ENCODE data around the gene CLCN3.

The CLCN3 gene

DNA sequence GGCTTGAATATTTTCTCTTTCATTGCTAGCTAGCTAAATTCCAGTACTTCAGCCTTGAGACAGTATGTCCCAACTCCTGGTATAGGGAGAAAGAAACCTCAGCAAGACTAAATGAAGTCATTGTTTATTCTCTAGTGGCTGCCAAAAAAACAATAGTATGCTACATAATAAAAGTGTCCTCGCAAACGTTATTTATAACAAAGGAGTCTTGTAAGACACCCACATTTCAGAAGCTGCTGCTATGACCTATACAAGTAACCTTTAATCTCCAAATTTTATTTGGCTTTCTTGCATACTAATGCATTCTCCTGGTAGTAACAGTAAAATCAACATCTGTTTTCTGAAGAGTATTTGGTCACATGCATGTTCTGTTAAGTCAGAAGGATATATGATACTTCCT is 36.8 kb upstream of the CLCN3 start:
- no peaks in the 10 kb centered on the region for H4K20me1 ChIP-seq (ENCODE audit: insufficient read depth, low read length, poor library complexity, severe bottlenecking)
- H3K9me3 ChIP-seq (ENCODE audit: insufficient read depth, low read depth, low read length) = no peaks in the 10 kb centered on the region
- H3K79me2 ChIP-seq (ENCODE audit: insufficient read depth, low read length) = no peaks in the 10 kb centered on the region
- H3K4me1 ChIP-seq (ENCODE audit: insufficient read depth, low read length, poor library complexity, severe bottlenecking) = no peaks in the 10 kb centered on the region
- no peak overlapping the region for H2AFZ ChIP-seq (ENCODE audit: low read length)
- no peaks in the 10 kb centered on the region for H3F3A ChIP-seq (ENCODE audit: low read depth)
- no peak overlapping the region for H3K9ac ChIP-seq (ENCODE audit: low read depth, low read length, poor library complexity, severe bottlenecking)
- no peaks in the 10 kb centered on the region for H3K9me2 ChIP-seq (replicated peaks; ENCODE audit: low read depth, low read length)
- TF ChIP-seq EZH2phosphoT487 (IDR thresholded peaks at IDR 0.05; ENCODE audit: borderline replicate concordance) = no peak
- TF ChIP-seq, protein P1, sequence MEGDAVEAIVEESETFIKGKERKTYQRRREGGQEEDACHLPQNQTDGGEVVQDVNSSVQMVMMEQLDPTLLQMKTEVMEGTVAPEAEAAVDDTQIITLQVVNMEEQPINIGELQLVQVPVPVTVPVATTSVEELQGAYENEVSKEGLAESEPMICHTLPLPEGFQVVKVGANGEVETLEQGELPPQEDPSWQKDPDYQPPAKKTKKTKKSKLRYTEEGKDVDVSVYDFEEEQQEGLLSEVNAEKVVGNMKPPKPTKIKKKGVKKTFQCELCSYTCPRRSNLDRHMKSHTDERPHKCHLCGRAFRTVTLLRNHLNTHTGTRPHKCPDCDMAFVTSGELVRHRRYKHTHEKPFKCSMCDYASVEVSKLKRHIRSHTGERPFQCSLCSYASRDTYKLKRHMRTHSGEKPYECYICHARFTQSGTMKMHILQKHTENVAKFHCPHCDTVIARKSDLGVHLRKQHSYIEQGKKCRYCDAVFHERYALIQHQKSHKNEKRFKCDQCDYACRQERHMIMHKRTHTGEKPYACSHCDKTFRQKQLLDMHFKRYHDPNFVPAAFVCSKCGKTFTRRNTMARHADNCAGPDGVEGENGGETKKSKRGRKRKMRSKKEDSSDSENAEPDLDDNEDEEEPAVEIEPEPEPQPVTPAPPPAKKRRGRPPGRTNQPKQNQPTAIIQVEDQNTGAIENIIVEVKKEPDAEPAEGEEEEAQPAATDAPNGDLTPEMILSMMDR (conservative IDR thresholded peaks at IDR 0.05; ENCODE audit: low read length) = no peak
- H3K36me3 ChIP-seq (ENCODE audit: insufficient read depth, low read length) = peaks cover 8% of the 10 kb centered on the region; the same call in 1 of the 2 replicates
- H3K4me3 ChIP-seq (ENCODE audit: low read length, poor library complexity, severe bottlenecking) = no peak overlapping the region
- H3K27me3 ChIP-seq (ENCODE audit: insufficient read depth, low read length, poor library complexity, severe bottlenecking) = no peaks in the 10 kb centered on the region
- H3K4me2 ChIP-seq (ENCODE audit: low read depth, low read length, poor library complexity, severe bottlenecking) = no peak overlapping the region

DNA sequence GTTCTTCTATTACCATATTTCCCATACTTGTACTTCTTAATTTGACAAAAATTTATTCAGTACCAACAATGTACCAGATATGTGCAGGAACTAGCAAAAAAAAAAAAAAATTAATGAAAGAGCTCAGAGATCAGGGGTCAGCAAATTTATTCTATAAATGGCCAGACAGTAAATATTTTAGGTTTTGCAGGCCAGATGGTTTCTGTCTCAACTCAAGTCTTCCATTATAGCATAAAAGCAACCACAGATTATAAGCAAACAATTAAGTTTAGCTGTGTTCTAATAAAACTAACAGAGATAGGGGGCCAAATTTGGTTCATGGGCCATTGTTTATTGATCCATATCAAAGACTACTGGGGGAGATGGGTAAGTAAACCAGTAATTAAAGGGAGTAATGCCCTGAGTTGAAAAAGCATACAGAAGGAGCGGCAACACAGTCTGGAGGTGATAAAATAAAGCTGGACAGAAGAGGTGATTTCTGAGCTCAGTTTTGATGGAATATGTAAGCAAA is 27.3 kb upstream of the CLCN3 start:
- Histone ChIP-seq H3K9me2 (replicated peaks; ENCODE audit: low read depth, low read length) (no peaks in the 10 kb centered on the region), H3K79me2 (ENCODE audit: insufficient read depth, low read length) (no peaks in the 10 kb centered on the region), H3K4me1 (ENCODE audit: insufficient read depth, low read length, poor library complexity, severe bottlenecking) (no peaks in the 10 kb centered on the region), H2AFZ (ENCODE audit: low read length) (no peak overlapping the region), H3K4me2 (ENCODE audit: low read depth, low read length, poor library complexity, severe bottlenecking) (no peak overlapping the region), H3K9ac (ENCODE audit: low read depth, low read length, poor library complexity, severe bottlenecking) (no peak overlapping the region), H3K36me3 (ENCODE audit: insufficient read depth, low read length) (peaks cover 26% of the 10 kb centered on the region), H3K4me3 (ENCODE audit: low read length, poor library complexity, severe bottlenecking) (no peak overlapping the region), H3F3A (ENCODE audit: low read depth) (no peaks in the 10 kb centered on the region), H4K20me1 (ENCODE audit: insufficient read depth, low read length, poor library complexity, severe bottlenecking) (no peaks in the 10 kb centered on the region), H3K9me3 (ENCODE audit: insufficient read depth, low read depth, low read length) (no peaks in the 10 kb centered on the region), H3K27me3 (ENCODE audit: insufficient read depth, low read length, poor library complexity, severe bottlenecking) (no peaks in the 10 kb centered on the region)
- no peak for TF ChIP-seq EZH2phosphoT487 (IDR thresholded peaks at IDR 0.05; ENCODE audit: borderline replicate concordance)
- TF ChIP-seq, protein P1 (conservative IDR thresholded peaks at IDR 0.05; ENCODE audit: low read length) = no peak

DNA sequence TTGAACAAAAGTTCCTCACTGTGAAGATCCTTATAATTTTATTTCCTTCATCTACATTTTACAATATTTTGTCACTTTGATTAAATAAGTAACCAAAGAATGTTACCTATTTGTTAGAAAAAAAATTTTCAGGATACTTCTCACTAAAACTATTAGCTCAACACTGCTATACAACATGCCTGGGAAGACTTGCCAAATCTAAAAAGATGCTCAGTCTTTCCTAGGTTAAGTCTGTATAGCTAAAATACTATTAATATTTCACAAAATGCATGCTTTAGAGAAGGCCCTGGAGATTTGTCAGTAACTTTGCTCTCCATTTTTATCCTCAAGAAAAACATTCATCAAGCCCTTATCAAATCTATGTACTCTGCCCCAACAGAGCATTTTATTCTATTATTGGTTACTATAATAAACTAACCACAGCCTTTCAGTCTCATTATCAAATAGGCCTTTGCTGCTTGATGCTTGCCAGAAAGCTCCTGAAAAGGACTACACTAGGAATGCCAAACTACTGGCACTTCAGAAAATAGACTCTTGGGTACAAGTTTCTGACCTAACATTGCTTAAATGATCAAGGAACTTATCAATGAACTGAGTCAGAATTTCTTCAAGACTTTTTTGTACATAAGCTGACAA is 25.7 kb upstream of the CLCN3 start:
- Histone ChIP-seq H3K9me3 (ENCODE audit: insufficient read depth, low read depth, low read length) (no peaks in the 10 kb centered on the region), H3K4me1 (ENCODE audit: insufficient read depth, low read length, poor library complexity, severe bottlenecking) (no peaks in the 10 kb centered on the region), H3K9me2 (replicated peaks; ENCODE audit: low read depth, low read length) (no peaks in the 10 kb centered on the region), H3K27me3 (ENCODE audit: insufficient read depth, low read length, poor library complexity, severe bottlenecking) (no peaks in the 10 kb centered on the region), H3K9ac (ENCODE audit: low read depth, low read length, poor library complexity, severe bottlenecking) (no peak overlapping the region), H3F3A (ENCODE audit: low read depth) (no peaks in the 10 kb centered on the region), H4K20me1 (ENCODE audit: insufficient read depth, low read length, poor library complexity, severe bottlenecking) (no peaks in the 10 kb centered on the region), H2AFZ (ENCODE audit: low read length) (no peak overlapping the region), H3K4me3 (ENCODE audit: low read length, poor library complexity, severe bottlenecking) (no peak overlapping the region), H3K36me3 (ENCODE audit: insufficient read depth, low read length) (peaks cover 23% of the 10 kb centered on the region; the same call in 1 of the 2 replicates), H3K79me2 (ENCODE audit: insufficient read depth, low read length) (no peaks in the 10 kb centered on the region), H3K4me2 (ENCODE audit: low read depth, low read length, poor library complexity, severe bottlenecking) (no peak overlapping the region)
- TF ChIP-seq EZH2phosphoT487 (IDR thresholded peaks at IDR 0.05; ENCODE audit: borderline replicate concordance) = no peak
- TF ChIP-seq, protein P1 (conservative IDR thresholded peaks at IDR 0.05; ENCODE audit: low read length) = no peak

Data from Loucy (cell line).